ENCODE results near the gene CTAG1A.

DNA sequence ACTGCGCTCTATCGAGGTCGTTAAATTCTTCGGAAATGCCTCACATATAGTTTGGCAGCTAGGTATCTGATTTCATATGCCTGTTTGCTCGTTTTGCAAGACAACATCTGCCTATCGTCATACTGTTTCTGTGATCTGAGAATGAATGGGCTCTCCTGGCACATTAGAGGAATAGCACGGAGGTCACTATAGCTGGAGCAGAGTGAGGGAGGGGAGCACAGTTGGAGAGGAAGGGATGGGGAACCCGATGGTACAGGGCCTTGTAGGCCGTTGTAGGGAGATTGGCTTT, 37.0 kb upstream of the CTAG1A start:
- TF ChIP-seq, protein P1, sequence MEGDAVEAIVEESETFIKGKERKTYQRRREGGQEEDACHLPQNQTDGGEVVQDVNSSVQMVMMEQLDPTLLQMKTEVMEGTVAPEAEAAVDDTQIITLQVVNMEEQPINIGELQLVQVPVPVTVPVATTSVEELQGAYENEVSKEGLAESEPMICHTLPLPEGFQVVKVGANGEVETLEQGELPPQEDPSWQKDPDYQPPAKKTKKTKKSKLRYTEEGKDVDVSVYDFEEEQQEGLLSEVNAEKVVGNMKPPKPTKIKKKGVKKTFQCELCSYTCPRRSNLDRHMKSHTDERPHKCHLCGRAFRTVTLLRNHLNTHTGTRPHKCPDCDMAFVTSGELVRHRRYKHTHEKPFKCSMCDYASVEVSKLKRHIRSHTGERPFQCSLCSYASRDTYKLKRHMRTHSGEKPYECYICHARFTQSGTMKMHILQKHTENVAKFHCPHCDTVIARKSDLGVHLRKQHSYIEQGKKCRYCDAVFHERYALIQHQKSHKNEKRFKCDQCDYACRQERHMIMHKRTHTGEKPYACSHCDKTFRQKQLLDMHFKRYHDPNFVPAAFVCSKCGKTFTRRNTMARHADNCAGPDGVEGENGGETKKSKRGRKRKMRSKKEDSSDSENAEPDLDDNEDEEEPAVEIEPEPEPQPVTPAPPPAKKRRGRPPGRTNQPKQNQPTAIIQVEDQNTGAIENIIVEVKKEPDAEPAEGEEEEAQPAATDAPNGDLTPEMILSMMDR (IDR thresholded peaks at IDR 0.05; ENCODE audit: low read length), result no peak
- TF ChIP-seq EZH2 (optimal IDR thresholded peaks at IDR 0.05; ENCODE audit: low read depth, low read length), result no peak

Data from MM.1S (cell line).